ENCODE data around the gene ATP1A2. TPM values are rescaled to one million over a fixed set of nuclear protein-coding genes. Genes with fewer than 3 reads are reported as not detected.
A peak's percentile ranks its signal among the peaks of the same experiment; 100 is the strongest.

Gene ATP1A2
- total and polyA plus RNA-seq, 4 donors, result 1.1 to 7.9 (median 3.1) TPM

DNA sequence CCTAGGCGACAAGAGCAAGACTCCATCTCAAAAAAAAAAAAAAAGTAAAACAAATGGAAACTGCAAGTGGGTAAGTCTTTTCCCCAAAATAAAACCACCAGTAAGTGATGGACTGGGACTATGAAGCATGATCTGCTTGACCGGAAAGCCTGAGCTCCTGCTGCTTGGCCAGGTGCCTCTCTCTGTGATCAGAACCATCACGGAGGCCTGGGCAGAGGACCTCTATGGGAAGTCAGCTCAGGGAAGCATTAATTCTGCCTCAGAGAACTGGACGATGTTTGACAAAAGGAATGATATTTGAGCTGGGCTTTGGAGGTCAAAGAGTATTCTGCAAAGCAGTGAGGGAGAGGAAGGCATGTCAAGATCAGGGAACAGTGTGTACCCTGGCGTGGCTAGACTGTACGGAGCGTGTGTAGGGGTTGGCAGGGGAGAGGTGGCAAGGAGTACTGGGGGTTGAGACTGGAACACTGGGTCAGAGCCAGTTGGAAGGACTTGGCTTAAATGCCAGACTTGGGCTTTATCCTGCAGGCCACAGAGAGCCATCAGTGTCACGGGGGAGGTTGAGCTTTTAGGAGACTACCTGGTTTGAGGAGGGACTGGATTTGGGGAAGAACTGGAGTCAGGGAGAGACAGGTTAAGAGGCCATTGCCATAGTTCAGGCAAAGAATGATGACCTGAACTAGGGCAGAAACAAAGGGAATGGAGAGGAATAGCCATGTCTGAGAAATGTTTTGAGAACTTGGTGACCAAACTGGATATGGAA is 16.4 kb downstream of the ATP1A2 start:
- peak overlapping the region in 1 of 2 donors; percentile 84 for H3K27ac ChIP-seq (ENCODE audit: low read depth in 1 of 2, low read length in 1 of 2)
- H3K4me3 ChIP-seq, result no peak overlapping the region
- H3K9ac ChIP-seq (ENCODE audit: insufficient read depth in 1 of 2, low read length in 2 of 2), result no peak overlapping the region
- no peaks in the 10 kb centered on the region for H3K9me3 ChIP-seq (ENCODE audit: control insufficient read depth in 4 of 4, insufficient read depth in 3 of 4, low read length in 3 of 4)
- no peak for DNase-seq
- 81 to 89% methylated on average over 8 of the region's 8 CpGs for WGBS, 2 donors
- H3K27me3 ChIP-seq (ENCODE audit: control insufficient read depth in 3 of 3, insufficient read depth in 3 of 3, low read length in 2 of 3), result no peaks in the 10 kb centered on the region
- TF ChIP-seq, protein P1, sequence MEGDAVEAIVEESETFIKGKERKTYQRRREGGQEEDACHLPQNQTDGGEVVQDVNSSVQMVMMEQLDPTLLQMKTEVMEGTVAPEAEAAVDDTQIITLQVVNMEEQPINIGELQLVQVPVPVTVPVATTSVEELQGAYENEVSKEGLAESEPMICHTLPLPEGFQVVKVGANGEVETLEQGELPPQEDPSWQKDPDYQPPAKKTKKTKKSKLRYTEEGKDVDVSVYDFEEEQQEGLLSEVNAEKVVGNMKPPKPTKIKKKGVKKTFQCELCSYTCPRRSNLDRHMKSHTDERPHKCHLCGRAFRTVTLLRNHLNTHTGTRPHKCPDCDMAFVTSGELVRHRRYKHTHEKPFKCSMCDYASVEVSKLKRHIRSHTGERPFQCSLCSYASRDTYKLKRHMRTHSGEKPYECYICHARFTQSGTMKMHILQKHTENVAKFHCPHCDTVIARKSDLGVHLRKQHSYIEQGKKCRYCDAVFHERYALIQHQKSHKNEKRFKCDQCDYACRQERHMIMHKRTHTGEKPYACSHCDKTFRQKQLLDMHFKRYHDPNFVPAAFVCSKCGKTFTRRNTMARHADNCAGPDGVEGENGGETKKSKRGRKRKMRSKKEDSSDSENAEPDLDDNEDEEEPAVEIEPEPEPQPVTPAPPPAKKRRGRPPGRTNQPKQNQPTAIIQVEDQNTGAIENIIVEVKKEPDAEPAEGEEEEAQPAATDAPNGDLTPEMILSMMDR (IDR thresholded peaks at IDR 0.05; ENCODE audit: control extremely low read depth, extremely low read depth), result no peak
- no peaks in the 10 kb centered on the region for H3K36me3 ChIP-seq (ENCODE audit: control insufficient read depth in 4 of 4, insufficient read depth in 4 of 4, low read length in 4 of 4)
- peaks cover 0 to 3% (median 0%) of the 10 kb centered on the region in 5 donors for H3K4me1 ChIP-seq (ENCODE audit: control insufficient read depth in 5 of 5, insufficient read depth in 5 of 5, low read length in 5 of 5)
- no peak for ATAC-seq (ENCODE audit: insufficient read depth, low FRiP score)

GRCh38 chr1:160133990-160134770 is 18.6 kb downstream of the ATP1A2 start:
- Histone ChIP-seq H3K36me3 (ENCODE audit: control insufficient read depth in 4 of 4, insufficient read depth in 4 of 4, low read length in 4 of 4) (no peaks in the 10 kb centered on the region), H3K27me3 (ENCODE audit: control insufficient read depth in 3 of 3, insufficient read depth in 3 of 3, low read length in 2 of 3) (no peaks in the 10 kb centered on the region), H3K27ac (ENCODE audit: low read depth in 1 of 2, low read length in 1 of 2) (no peak overlapping the region), H3K4me1 (ENCODE audit: control insufficient read depth in 5 of 5, insufficient read depth in 5 of 5, low read length in 5 of 5) (peaks cover 0 to 3% (median 0%) of the 10 kb centered on the region in 5 donors), H3K9ac (ENCODE audit: insufficient read depth in 1 of 2, low read length in 2 of 2) (no peak overlapping the region), H3K4me3 (no peak overlapping the region), H3K9me3 (ENCODE audit: control insufficient read depth in 4 of 4, insufficient read depth in 3 of 4, low read length in 3 of 4) (no peaks in the 10 kb centered on the region)
- ATAC-seq (ENCODE audit: insufficient read depth, low FRiP score), result no peak
- no peak for DNase-seq
- TF ChIP-seq, protein P1 (IDR thresholded peaks at IDR 0.05; ENCODE audit: control extremely low read depth, extremely low read depth), result no peak
- WGBS, 2 donors, result 88 to 93% methylated on average over 9 of the region's 9 CpGs

DNA sequence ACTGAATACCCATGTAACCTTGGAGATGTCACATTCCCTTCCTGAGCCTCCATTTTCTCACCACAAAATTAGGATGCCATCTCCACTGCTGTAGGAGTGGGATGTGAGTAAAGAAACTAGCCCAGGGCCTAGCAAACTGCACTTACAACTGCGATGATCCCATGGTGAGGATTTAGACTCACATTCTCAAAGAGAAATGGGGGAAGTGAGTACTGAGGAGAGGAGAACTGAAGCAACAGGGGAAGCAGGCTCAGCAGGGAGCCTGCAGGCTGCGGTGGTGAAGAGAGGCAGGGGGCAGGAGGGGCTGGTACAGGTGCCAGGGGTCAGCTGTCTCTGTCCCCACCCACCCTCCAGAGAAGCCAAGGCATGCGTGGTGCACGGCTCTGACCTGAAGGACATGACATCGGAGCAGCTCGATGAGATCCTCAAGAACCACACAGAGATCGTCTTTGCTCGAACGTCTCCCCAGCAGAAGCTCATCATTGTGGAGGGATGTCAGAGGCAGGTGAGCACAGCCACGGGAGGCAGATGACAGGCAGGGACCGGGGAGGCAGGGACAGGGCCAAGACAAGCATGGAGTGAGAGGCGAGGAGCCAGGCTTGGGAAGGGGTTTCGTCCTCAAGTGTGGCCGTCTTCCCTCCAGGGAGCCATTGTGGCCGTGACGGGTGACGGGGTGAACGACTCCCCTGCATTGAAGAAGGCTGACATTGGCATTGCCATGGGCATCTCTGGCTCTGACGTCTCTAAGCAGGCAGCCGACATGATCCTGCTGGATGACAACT is 19.4 kb downstream of the ATP1A2 start:
- Histone ChIP-seq H3K36me3 (ENCODE audit: control insufficient read depth in 4 of 4, insufficient read depth in 4 of 4, low read length in 4 of 4) (no peaks in the 10 kb centered on the region), H3K4me3 (no peak overlapping the region), H3K27me3 (ENCODE audit: control insufficient read depth in 3 of 3, insufficient read depth in 3 of 3, low read length in 2 of 3) (no peaks in the 10 kb centered on the region), H3K9ac (ENCODE audit: insufficient read depth in 1 of 2, low read length in 2 of 2) (no peak overlapping the region), H3K27ac (ENCODE audit: low read depth in 1 of 2, low read length in 1 of 2) (no peak overlapping the region), H3K9me3 (ENCODE audit: control insufficient read depth in 4 of 4, insufficient read depth in 3 of 4, low read length in 3 of 4) (no peaks in the 10 kb centered on the region), H3K4me1 (ENCODE audit: control insufficient read depth in 5 of 5, insufficient read depth in 5 of 5, low read length in 5 of 5) (peaks cover 0 to 3% (median 0%) of the 10 kb centered on the region in 5 donors)
- ATAC-seq (ENCODE audit: insufficient read depth, low FRiP score) (no peak), DNase-seq (no peak)
- TF ChIP-seq, protein P1 (IDR thresholded peaks at IDR 0.05; ENCODE audit: control extremely low read depth, extremely low read depth), result no peak
- 85 to 87% methylated on average over 20 of the region's 20 CpGs for WGBS, 2 donors

Measured in lung (tissue), 12 donors.